ENCODE measurements around the gene DLG2.

GRCh38 chr11:83778596-83778995 is 1848.5 kb downstream of the DLG2 start:
- TF ChIP-seq, protein P1, sequence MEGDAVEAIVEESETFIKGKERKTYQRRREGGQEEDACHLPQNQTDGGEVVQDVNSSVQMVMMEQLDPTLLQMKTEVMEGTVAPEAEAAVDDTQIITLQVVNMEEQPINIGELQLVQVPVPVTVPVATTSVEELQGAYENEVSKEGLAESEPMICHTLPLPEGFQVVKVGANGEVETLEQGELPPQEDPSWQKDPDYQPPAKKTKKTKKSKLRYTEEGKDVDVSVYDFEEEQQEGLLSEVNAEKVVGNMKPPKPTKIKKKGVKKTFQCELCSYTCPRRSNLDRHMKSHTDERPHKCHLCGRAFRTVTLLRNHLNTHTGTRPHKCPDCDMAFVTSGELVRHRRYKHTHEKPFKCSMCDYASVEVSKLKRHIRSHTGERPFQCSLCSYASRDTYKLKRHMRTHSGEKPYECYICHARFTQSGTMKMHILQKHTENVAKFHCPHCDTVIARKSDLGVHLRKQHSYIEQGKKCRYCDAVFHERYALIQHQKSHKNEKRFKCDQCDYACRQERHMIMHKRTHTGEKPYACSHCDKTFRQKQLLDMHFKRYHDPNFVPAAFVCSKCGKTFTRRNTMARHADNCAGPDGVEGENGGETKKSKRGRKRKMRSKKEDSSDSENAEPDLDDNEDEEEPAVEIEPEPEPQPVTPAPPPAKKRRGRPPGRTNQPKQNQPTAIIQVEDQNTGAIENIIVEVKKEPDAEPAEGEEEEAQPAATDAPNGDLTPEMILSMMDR (IDR thresholded peaks at IDR 0.05; ENCODE audit: low read depth, low read length, missing input control), result no peak
- TF ChIP-seq FOXA1 (IDR thresholded peaks at IDR 0.05) (no peak), MAX (IDR thresholded peaks at IDR 0.05) (no peak), EGR1 (IDR thresholded peaks at IDR 0.05; ENCODE audit: low read depth in 2 of 2) (no peak)
